Measurements from ENCODE around the gene PLA2G4B.

DNA sequence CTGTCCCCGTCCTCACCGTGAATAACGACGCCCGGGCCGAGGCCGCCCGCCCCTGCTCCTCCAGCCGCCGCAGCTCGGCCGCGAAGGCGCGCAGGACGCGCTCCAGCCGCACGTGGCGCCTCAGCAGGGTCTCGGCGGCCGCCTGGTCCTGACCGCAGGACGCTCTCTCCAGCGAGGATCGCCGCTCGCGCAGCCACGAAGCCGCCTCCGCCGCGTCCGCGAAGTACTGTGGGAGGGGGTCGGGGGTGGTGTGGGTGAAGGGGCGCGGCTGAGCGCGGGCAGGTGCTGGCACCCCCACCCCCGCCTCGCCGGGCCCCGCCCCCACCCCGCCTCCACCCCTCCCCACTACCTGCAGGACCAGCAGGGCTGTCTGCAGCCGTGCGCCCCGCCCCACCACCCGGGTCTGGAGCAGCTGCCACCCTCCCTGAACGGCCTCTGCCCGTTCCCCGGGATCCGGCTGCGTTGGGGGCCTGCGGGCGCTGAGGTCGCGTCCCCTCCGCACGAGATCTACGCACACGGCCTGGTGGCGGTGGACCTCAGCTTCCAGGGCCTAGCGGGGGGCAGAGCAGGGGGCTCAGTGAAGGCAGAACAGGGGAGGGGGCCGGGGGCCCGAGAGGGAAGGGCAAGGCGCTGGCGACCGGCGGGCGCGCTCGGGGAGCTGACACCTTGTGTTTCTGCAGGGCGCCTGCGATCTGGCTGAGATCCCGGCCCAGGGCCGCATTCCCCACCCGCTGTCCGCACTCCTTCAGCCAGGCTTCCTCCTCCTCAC lies 43.5 kb downstream of the PLA2G4B start:
- TF ChIP-seq, protein P1, sequence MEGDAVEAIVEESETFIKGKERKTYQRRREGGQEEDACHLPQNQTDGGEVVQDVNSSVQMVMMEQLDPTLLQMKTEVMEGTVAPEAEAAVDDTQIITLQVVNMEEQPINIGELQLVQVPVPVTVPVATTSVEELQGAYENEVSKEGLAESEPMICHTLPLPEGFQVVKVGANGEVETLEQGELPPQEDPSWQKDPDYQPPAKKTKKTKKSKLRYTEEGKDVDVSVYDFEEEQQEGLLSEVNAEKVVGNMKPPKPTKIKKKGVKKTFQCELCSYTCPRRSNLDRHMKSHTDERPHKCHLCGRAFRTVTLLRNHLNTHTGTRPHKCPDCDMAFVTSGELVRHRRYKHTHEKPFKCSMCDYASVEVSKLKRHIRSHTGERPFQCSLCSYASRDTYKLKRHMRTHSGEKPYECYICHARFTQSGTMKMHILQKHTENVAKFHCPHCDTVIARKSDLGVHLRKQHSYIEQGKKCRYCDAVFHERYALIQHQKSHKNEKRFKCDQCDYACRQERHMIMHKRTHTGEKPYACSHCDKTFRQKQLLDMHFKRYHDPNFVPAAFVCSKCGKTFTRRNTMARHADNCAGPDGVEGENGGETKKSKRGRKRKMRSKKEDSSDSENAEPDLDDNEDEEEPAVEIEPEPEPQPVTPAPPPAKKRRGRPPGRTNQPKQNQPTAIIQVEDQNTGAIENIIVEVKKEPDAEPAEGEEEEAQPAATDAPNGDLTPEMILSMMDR (conservative IDR thresholded peaks at IDR 0.05; ENCODE audit: low read length), result no peak
- TF ChIP-seq EZH2phosphoT487 (IDR thresholded peaks at IDR 0.05; ENCODE audit: borderline replicate concordance), result no peak
